Ishikawa (cell line): ENCODE measurements around the gene PRDM16.

Source experiments
- CEBPB ChIP-seq: IDR thresholded peaks from 2 replicates; pipeline ENCODE4 v1.6.1; 2012
- CREB1 ChIP-seq: IDR thresholded peaks from 2 replicates; pipeline ENCODE4 v1.6.1; 2012; ENCODE audit warnings: low read depth
- EGR1 ChIP-seq: IDR thresholded peaks from 2 replicates; pipeline ENCODE4 v1.6.1; 2012
- EP300 ChIP-seq: IDR thresholded peaks from 2 replicates; pipeline ENCODE4 v1.6.1; 2012; ENCODE audit warnings: borderline replicate concordance
- FOXM1 ChIP-seq: IDR thresholded peaks from 2 replicates; pipeline ENCODE4 v1.6.1; 2012; ENCODE audit warnings: low read depth, borderline replicate concordance
- MAX ChIP-seq: IDR thresholded peaks from 2 replicates; pipeline ENCODE4 v1.6.1; 2012
- NFIC ChIP-seq: IDR thresholded peaks from 2 replicates; pipeline ENCODE4 v1.6.1; 2012
- RAD21 ChIP-seq: IDR thresholded peaks from 2 replicates; pipeline ENCODE4 v1.6.1; 2012; ENCODE audit warnings: low read depth
- REST ChIP-seq: IDR thresholded peaks from 2 replicates; pipeline ENCODE4 v1.6.1; 2012; ENCODE audit warnings: low read depth, mild to moderate bottlenecking
- TAF1 ChIP-seq: IDR thresholded peaks from 2 replicates; pipeline ENCODE4 v1.6.1; 2012; ENCODE audit warnings: low read depth, mild to moderate bottlenecking
- TCF12 ChIP-seq: IDR thresholded peaks from 2 replicates; pipeline ENCODE4 v1.6.1; 2012; ENCODE audit warnings: low read depth
- TEAD4 ChIP-seq: IDR thresholded peaks from 2 replicates; pipeline ENCODE4 v1.6.1; 2012
- YY1 ChIP-seq: IDR thresholded peaks from 2 replicates; pipeline ENCODE4 v1.6.1; 2012; ENCODE audit warnings: low read depth
- ZBTB7A ChIP-seq: IDR thresholded peaks from 2 replicates; pipeline ENCODE4 v1.6.1; 2012; ENCODE audit warnings: low read depth
- TF ChIP-seq, protein P1 (sequence below): IDR thresholded peaks from 2 replicates; pipeline ENCODE4 v1.6.1; 2012

PRDM16 gene

DNA sequence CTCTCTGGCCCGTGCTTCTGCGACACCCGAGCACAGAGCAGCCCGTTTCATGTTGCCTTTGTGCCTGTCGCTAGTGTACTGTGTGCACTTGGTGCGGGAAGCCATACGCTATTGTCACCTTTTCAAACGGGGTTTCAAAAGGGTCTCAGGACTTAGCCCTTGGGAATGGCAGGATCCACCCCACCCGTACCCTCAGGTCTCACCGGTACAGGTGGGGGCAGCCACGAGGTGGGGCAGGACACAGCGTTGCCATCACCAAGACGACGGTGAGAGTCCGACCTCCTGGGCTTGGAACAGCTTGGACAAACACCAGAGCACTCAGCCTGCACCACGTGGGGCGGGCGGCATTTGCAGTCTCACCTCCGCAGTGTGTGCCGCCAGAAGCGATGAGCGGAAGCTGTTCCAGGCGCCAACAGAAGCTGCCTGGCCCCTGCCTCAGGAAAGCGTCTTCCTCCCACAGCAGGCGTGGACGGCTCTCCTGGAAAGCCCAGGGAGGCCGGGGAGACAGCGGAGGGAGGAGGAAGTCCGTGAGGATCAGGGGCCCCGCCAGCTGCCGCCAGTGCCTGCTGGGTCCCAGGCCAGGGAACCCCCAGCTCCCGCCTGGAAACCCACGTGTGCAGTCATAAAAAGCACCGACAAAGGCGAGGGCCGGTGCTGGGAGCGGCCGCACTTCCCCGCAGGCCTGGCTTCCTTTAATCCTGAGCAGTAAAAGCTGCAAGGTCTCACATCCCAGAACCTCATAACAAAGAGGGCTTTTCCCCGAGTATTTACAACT is 254.2 kb downstream of the PRDM16 start:
- no peak for TF ChIP-seq CREB1
- no peak for TF ChIP-seq NFIC
- no peak for TF ChIP-seq YY1
- TF ChIP-seq EP300 = no peak
- TF ChIP-seq TAF1 = no peak
- no peak for TF ChIP-seq MAX
- no peak for TF ChIP-seq RAD21

DNA sequence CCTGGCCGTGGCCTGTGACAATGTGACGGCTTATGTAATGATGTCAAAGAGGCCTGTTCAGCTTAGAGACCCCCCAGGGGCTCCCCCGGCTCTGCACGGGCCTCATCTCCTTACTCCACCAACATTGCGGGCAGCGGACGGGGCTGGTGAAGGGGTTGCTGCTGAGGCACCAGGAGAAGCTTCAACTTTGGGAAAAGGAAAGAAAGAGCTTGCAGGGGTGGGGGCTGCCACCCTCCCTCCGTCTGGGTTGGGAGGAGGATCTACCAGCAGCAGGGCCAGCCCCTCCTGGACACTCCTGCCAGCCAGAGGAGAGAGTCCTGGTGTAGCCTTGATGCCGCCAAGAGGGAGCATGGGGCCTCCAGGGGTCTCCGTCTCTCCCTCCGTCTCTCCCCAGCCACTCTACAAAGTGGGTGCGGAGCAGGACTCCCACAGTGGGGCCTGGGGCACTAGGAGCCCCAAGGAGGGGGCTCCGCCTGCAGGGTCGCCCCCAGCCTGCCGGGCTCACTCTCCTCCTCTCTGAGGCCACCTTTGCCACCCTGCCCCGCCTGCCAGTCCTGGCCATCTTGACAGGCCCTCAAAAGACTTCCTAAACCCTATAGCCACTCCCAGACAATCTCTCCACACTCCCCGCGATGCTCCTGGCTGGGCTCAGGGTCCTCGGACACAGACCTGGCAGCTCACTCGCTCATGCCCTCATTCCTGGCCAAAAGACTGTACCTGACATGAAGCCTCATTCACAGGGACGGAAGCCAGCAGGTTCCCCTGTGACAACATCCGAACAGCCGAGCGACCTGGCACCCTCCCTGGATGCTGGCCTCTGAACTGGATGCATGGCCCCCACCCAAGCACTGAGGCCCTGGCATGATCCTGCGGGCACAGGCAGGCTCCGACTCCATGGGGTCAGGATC is 255.0 kb downstream of the PRDM16 start:
- TF ChIP-seq NFIC = no peak
- no peak for TF ChIP-seq TCF12
- no peak for TF ChIP-seq RAD21
- no peak for TF ChIP-seq EGR1
- no peak for TF ChIP-seq TEAD4
- TF ChIP-seq CEBPB = no peak
- TF ChIP-seq, protein P1, sequence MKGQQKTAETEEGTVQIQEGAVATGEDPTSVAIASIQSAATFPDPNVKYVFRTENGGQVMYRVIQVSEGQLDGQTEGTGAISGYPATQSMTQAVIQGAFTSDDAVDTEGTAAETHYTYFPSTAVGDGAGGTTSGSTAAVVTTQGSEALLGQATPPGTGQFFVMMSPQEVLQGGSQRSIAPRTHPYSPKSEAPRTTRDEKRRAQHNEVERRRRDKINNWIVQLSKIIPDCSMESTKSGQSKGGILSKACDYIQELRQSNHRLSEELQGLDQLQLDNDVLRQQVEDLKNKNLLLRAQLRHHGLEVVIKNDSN = no peak
- no peak for TF ChIP-seq EP300
- no peak for TF ChIP-seq YY1
- no peak for TF ChIP-seq TAF1

GRCh38 chr1:3324704-3325535 is 255.9 kb downstream of the PRDM16 start:
- TF ChIP-seq, protein P1 = no peak
- TF ChIP-seq RAD21 = no peak
- no peak for TF ChIP-seq TEAD4
- TF ChIP-seq NFIC = no peak
- no peak for TF ChIP-seq CEBPB

DNA sequence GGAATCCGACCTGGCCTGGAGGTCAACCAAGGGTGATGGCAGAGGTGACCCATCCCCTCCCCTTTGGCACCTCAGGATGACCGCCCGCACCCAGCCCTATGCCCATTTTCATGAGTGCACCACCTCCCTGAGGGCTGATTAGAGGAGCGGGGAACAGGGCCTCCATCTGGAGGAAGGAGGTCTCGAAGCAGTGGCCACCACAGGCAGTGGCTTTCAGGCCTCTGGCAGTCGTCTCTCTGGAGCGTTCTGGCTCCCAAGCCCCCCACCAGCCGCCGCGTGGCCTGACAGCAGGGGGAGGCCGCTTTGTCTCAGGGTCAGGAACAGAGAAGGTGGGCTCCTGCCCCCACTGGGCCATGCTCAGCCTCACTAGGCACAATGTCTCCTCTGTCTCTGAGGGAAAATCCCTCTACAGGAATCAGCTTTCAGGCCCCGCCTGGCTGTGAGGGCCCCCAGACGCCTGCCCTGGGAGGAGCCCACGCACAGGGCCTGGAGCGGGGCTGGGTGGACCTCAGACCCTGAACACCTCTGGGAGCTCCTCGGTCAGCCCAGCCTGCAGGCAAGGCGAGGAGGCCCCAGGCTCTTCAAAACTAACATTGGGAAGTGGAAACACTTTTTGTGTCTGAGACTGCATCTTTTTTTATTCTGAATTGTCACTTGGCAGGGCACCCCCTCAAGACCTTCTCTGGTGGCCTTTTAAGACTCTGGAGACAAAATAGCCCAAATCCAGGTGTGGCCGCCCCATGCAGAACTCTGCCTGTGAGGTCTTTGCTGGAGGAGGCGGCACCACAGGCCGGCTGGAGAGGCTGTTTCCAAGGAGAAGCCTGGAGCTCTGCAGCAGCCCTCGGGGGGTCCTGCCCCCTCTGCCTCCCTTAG is 257.7 kb downstream of the PRDM16 start:
- TF ChIP-seq MAX (no peak), TCF12 (no peak), EP300 (no peak), CREB1 (no peak), CEBPB (no peak), RAD21 (no peak), FOXM1 (no peak), REST (no peak), NFIC (no peak), ZBTB7A (no peak), TEAD4 (no peak), TAF1 (no peak)

- no peak for TF ChIP-seq FOXM1
- TF ChIP-seq TCF12 = no peak
- TF ChIP-seq YY1 = no peak
- no peak for TF ChIP-seq EP300
These were observed 258.3 kb downstream of the PRDM16 start for GRCh38 chr1:3327389-3327702.

DNA sequence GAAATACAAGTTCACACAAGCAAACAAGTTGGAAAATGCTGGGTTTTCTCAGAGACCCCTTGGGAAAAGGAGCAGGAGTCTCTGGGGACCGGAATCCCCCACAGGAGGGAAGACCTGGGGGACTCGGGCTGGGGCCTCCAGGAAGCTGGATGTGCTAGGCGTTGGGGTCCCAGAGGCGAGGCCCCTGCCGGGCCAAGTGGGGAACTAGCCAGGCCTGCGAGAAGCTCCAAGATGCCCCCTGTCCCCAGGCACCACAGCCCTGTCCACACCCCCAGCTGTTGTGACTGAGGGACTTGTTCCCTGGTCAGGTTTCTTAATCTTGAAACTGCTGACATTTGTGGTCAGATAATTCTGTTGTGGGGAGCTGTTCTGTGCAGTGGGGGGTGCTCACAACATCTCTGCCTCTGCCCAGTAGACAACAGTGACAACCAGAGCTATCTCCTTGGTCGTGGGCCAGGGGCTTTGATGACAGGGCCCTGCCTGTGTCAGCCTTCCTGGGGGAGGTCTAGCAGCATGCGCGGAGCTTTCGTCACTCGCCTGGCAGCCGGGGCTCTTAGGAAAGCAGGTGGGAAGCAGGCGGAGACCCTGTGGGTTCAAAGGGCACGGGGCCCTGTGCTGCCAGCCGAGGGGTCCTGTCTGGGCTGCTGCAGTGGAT is 259.1 kb downstream of the PRDM16 start:
- TF ChIP-seq NFIC (no peak), CEBPB (no peak), TEAD4 (no peak), REST (no peak), TAF1 (no peak), YY1 (no peak), CREB1 (no peak), RAD21 (no peak), MAX (no peak), FOXM1 (no peak), TCF12 (no peak)
- TF ChIP-seq, protein P1 = no peak
